ENCODE results near the gene AMPD3. TPM values are rescaled to one million over a fixed set of nuclear protein-coding genes. Genes with fewer than 3 reads are reported as not detected.

AMPD3 gene
- total RNA-seq, 1 donor from 2014 or later = 2.2 TPM

GRCh38 chr11:10529279-10529678, 74.2 kb downstream of the AMPD3 start:
- no peak for TF ChIP-seq CTCF (IDR thresholded peaks at IDR 0.05)
- Mint-ChIP-seq H3K9me3 (ENCODE audit: low read depth) (no peaks in the 10 kb centered on the region), H3K27me3 (ENCODE audit: low read depth) (no peaks in the 10 kb centered on the region), H3K4me3 (ENCODE audit: unreplicated experiment) (no peak overlapping the region), H3K36me3 (ENCODE audit: low read depth) (peaks cover 22% of the 10 kb centered on the region), H3K27ac (ENCODE audit: unreplicated experiment) (peak overlapping the region; percentile 66), H3K4me1 (ENCODE audit: low read depth) (peaks cover 54% of the 10 kb centered on the region)
- DNase-seq (ENCODE audit: low spot score) = no peak

- DNase-seq (ENCODE audit: low spot score) = no peak
- H3K4me1 Mint-ChIP-seq (ENCODE audit: low read depth) = peaks cover 52% of the 10 kb centered on the region
- H3K9me3 Mint-ChIP-seq (ENCODE audit: low read depth) = no peaks in the 10 kb centered on the region
- TF ChIP-seq CTCF (IDR thresholded peaks at IDR 0.05) = no peak
- no peak overlapping the region for H3K4me3 Mint-ChIP-seq (ENCODE audit: unreplicated experiment)
- no peaks in the 10 kb centered on the region for H3K27me3 Mint-ChIP-seq (ENCODE audit: low read depth)
- peaks cover 12% of the 10 kb centered on the region for H3K36me3 Mint-ChIP-seq (ENCODE audit: low read depth)
- H3K27ac Mint-ChIP-seq (ENCODE audit: unreplicated experiment) = peak overlapping the region; percentile 5
These were observed 77.5 kb downstream of the AMPD3 start for GRCh38 chr11:10532526-10532925.

GRCh38 chr11:10533323-10533722, 78.3 kb downstream of the AMPD3 start:
- peaks cover 12% of the 10 kb centered on the region for H3K36me3 Mint-ChIP-seq (ENCODE audit: low read depth)
- H3K9me3 Mint-ChIP-seq (ENCODE audit: low read depth) = no peaks in the 10 kb centered on the region
- TF ChIP-seq CTCF (IDR thresholded peaks at IDR 0.05) = no peak
- H3K27ac Mint-ChIP-seq (ENCODE audit: unreplicated experiment) = no peak overlapping the region
- peaks cover 54% of the 10 kb centered on the region for H3K4me1 Mint-ChIP-seq (ENCODE audit: low read depth)
- no peaks in the 10 kb centered on the region for H3K27me3 Mint-ChIP-seq (ENCODE audit: low read depth)
- no peak for DNase-seq (ENCODE audit: low spot score)
- no peak overlapping the region for H3K4me3 Mint-ChIP-seq (ENCODE audit: unreplicated experiment)

- H3K4me1 Mint-ChIP-seq (ENCODE audit: low read depth) = peaks cover 54% of the 10 kb centered on the region
- no peaks in the 10 kb centered on the region for H3K27me3 Mint-ChIP-seq (ENCODE audit: low read depth)
- DNase-seq (ENCODE audit: low spot score) = no peak
- H3K27ac Mint-ChIP-seq (ENCODE audit: unreplicated experiment) = no peak overlapping the region
- H3K36me3 Mint-ChIP-seq (ENCODE audit: low read depth) = peaks cover 10% of the 10 kb centered on the region
- H3K4me3 Mint-ChIP-seq (ENCODE audit: unreplicated experiment) = no peak overlapping the region
- H3K9me3 Mint-ChIP-seq (ENCODE audit: low read depth) = no peaks in the 10 kb centered on the region
- no peak for TF ChIP-seq CTCF (IDR thresholded peaks at IDR 0.05)
These were observed 79.3 kb downstream of the AMPD3 start for GRCh38 chr11:10534316-10534715.

GRCh38 chr11:10537600-10537999, 82.5 kb downstream of the AMPD3 start:
- TF ChIP-seq CTCF (IDR thresholded peaks at IDR 0.05) = no peak
- Mint-ChIP-seq H3K27ac (ENCODE audit: unreplicated experiment) (peak overlapping the region; percentile 49), H3K27me3 (ENCODE audit: low read depth) (no peaks in the 10 kb centered on the region), H3K4me3 (ENCODE audit: unreplicated experiment) (no peak overlapping the region), H3K36me3 (ENCODE audit: low read depth) (peaks cover 5% of the 10 kb centered on the region), H3K4me1 (ENCODE audit: low read depth) (peaks cover 48% of the 10 kb centered on the region), H3K9me3 (ENCODE audit: low read depth) (no peaks in the 10 kb centered on the region)
- no peak for DNase-seq (ENCODE audit: low spot score)

Measured in chondrocyte (in vitro differentiated cells).